GM18951 (cell line): Measurements from ENCODE around the gene SLC5A5.
A peak's percentile ranks its signal among the peaks of the same experiment; 100 is the strongest.

ENCODE experiments used
- POLR2A ChIP-seq: IDR thresholded peaks from 4 replicates; pipeline ENCODE4 v1.6.1; 2011; ENCODE audit warnings: mild to moderate bottlenecking; ENCODE audit not compliant: insufficient read length, insufficient read depth; ENCODE audit errors: extremely low read depth
- in situ Hi-C: fragments of 300-500 bp; cut with MboI; formaldehyde crosslinking; loops from one replicate; pipeline ENCODE4 v1.12.0; 2022; ENCODE audit warnings: low sequenced_read_pairs, mixed read lengths, inconsistent platforms; ENCODE audit not compliant: unreplicated experiment

Gene SLC5A5

DNA sequence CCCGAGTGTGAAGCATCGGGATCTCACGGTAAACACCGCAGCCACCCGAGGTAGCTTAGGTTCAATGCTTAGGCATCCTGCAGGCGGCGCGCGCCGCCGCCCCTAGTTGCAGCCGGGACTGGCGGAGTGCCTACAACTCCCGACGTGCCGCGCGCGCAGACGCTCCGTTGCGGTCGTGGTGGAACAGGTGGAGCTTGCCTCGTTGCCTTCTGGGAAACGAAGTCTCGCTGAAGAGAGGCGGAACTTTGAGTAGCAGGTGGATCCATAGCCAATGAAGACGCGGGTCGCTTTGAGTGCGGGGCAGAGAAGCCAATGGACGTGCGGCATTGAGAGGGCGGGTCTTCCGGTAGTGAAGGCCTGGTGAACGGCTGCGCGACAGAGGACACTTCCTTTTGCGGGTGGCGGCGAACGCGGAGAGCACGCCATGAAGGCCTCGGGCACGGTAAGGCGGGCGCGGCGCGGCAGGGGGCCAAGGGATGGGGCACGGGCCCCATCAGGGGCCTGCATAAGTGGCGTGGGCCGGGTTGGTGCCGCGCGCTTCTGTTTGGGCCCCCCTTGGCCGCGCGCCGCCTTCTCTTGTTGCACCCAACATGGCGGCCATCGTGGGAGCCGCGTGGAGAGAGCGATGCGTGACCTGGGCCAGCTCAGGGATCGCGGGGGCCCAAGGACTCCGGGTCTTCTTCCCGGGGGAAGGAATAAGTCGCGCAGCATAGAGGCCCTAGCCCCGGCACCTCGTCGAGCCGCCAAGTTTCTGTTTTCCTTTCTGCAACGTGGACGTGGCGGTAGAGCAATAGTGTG, 12.0 kb upstream of the SLC5A5 start, which contains the start of gene RPL18A:
Gene RPL18A, plus strand, starts transcription at position 378 of the 798 bp plus-strand sequence. Its CDS starts 47 bp downstream, at position 425.
- peak; percentile 97 for TF ChIP-seq POLR2A

DNA sequence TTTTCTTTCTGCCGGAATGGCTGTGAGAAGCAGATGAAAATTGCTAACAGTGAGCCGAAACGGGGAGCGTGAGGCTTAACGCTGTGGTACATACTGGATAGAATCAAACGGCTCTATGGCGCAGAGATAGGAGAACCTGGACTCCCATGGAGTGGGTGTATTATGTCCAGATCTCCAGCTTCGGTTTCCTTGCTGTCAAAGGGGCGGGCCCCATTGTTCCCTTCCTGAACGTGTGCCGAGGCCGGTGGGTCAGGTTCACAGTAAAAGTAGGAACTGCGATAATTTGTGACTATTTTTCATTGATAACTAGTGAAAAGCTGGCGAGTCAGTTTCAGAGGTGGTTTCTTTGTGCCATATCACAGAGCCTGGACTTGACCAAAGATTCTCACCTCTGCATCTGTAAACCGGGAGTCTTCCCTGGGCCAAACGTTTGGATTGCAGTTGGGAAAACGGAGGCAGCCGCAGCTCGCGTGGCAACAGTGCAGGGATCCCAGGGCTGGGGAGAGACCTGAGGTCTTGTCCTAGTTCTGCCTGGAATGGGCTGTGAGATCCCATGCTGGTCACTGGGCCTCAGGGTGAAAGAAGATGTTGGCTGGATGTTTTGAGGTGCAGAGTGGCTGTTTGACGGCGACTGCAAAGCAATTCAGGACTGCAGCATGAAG, 11.3 kb upstream of the SLC5A5 start:
- no peak for TF ChIP-seq POLR2A
- in situ Hi-C loops: loop anchor here (5.0 kb wide), 1 partner anchor 72 kb away; the partner anchor contains the start of gene CCDC124

More for the DNA sequence above, 12.0 kb upstream of the SLC5A5 start, which contains the start of gene RPL18A:
- in situ Hi-C loops: loop anchor here (5.0 kb wide), 1 partner anchor 73 kb away; the partner anchor contains the start of gene CCDC124

- TF ChIP-seq POLR2A: no peak
- in situ Hi-C loops: loop anchor here (5.0 kb wide), 1 partner anchor 71 kb away; the partner anchor contains the start of gene CCDC124
Observed at GRCh38 chr19:17860993-17861360, 10.8 kb upstream of the SLC5A5 start.

- TF ChIP-seq POLR2A: no peak
- in situ Hi-C loops: loop anchor here (5.0 kb wide), 1 partner anchor 71 kb away; the partner anchor contains the start of gene CCDC124
Observed at GRCh38 chr19:17861542-17862402, 10.0 kb upstream of the SLC5A5 start.

- peak; percentile 16 for TF ChIP-seq POLR2A
- in situ Hi-C loops: loop anchor here (5.0 kb wide), 1 partner anchor 69 kb away; the partner anchor contains the start of gene CCDC124
Observed at GRCh38 chr19:17862711-17863519, 8.8 kb upstream of the SLC5A5 start.

GRCh38 chr19:17863520-17864182, 8.1 kb upstream of the SLC5A5 start:
- in situ Hi-C loops: loop anchor here (5.0 kb wide), 1 partner anchor 69 kb away; the partner anchor contains the start of gene CCDC124

DNA sequence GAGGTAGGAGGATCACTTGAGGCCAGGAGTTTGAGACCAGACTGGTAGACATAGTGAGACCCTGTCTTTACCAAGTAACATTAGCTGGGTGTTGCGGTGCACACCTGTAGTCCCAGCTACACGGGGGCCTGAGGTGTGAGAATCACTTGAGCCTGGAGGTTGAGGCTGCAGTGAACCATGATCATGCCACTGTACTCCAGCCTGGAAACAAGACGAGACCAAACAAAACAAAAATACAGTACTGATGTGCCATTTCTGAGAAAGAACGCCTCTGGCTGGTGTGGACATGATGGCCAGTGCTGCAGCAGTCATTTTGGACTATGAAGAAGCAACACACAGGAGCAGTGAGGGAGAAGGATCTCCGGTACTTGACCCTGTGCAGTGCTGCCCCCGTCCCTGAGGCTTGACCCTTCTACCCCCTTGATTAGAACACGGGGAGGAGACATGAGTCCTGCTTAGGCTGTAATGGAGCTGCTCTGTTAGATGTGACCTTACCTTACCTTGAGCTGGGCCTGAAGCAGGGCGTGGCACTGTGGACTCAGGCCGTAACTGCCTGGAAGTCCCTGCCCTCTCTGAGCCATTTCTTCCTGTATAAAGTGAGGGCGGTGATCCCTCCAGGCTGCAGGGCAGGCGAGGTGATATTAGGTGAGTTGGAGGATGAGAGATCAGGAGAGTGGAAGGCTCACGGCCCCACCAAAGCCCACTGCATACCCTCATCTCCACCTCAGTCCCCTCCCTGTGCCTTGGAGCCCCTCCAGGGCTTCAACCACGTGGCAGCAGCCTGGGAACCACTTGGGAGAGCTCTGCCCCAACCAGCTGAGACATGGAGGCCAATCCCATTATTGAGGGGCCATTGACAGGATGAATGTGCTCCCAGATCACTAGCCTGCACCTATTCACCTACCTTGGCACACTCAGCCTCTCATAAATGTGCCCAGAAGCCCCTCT, 6.1 kb upstream of the SLC5A5 start:
- in situ Hi-C loops: no loop called here
- peak; percentile 53 for TF ChIP-seq POLR2A

More at GRCh38 chr19:17863520-17864182, 8.1 kb upstream of the SLC5A5 start:
- TF ChIP-seq POLR2A: no peak

- in situ Hi-C loops: no loop called here
- TF ChIP-seq POLR2A: no peak
Observed at GRCh38 chr19:17866312-17866963, 5.3 kb upstream of the SLC5A5 start.

- TF ChIP-seq POLR2A: no peak
- in situ Hi-C loops: no loop called here
Observed at GRCh38 chr19:17866964-17867486, 4.7 kb upstream of the SLC5A5 start.

GRCh38 chr19:17868669-17869068, 3.1 kb upstream of the SLC5A5 start:
- in situ Hi-C loops: no loop called here
- no peak for TF ChIP-seq POLR2A
